Measurements from ENCODE around the gene AGAP1.

Gene AGAP1

GRCh38 chr2:235864733-235865515 lies 371.1 kb downstream of the AGAP1 start:
- no peak for DNase-seq (ENCODE audit: low read depth, low spot score)

DNA sequence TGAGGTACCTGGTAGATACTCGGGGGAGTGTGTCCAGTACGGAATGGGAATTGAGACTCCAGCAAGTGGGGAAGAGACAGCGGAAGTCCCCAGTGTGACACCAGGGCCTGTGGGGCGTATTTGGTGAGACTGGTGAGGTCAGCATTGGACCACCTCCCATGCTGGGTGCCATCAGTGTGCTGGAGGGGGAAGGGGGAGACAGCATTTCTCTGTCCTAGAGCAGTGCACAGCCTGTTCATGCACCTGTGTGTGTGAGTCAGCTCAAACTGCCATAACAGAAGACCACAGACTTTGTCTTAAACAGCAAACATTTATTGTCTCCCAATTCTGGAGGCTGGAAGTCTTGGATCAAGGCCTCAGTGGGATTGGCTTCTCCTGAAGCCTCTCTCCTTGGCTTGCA lies 372.5 kb downstream of the AGAP1 start:
- DNase-seq (ENCODE audit: low read depth, low spot score): no peak

GRCh38 chr2:235868224-235868623 lies 374.4 kb downstream of the AGAP1 start:
- DNase-seq (ENCODE audit: low read depth, low spot score): no peak

DNA sequence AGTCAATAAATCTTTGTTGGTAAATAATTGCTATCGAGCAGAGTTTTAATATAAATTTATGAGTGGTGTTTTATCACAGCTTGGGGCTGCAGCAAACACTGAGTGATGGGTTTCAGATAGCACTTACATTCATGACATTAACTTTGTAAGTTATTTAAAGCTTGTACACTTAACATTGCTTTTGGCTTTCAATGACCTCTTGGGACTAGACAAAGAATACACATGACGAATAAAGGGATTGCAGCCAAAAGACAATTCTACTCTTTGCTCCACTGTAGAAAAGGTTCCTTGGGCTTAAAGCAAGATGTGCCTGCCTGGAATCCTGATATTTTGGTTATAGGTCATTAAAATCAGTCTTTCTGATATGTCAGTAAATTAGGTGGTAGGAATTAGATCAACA lies 374.8 kb downstream of the AGAP1 start:
- DNase-seq (ENCODE audit: low read depth, low spot score): no peak

DNA sequence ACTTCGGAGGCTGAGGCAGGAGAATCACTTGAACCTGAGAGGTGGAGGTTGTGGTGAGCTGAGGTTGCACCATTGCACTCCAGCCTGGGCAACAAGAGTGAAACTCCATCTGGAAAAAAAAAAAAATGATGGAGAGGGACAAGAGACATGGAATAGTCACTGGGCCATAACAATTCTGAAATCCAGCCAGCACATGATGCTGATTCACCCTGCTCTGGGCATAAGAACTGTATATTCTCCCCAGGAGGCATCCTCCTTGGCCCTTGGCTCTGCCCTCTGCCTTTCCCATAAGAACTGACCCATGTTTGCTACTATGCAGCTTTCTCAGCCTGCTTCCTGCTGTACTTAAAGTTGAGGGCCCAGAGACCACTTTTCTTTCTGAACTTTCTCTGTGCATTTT lies 376.7 kb downstream of the AGAP1 start:
- DNase-seq (ENCODE audit: low read depth, low spot score): no peak

DNA sequence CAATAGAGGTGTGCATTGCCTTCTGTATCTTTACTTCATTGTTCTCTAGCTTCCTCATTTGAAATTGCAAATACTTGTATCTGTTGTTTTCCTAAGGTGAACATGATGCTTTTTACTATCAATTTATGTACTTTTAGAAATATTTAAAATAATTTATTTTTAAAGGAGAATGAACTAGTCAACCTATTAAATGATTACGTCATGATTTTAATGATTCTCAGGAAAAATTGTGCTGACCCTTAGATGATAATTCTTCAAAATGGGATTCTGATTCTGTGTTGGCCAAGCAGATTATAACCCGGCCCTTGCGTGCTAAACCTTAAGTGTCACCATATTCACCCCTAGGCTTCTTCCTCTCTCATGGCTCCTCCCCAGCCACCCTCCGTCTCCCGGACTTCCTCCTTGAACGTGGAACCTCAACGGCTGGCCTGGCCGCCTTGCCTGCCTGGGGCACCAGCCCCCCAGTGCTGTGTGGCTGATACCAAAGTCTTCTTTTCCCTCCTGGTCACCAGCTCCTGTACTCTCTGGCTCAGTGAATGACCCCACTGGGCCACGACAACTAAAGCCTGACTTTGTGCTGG lies 382.3 kb downstream of the AGAP1 start:
- no peak for DNase-seq (ENCODE audit: low read depth, low spot score)

DNA sequence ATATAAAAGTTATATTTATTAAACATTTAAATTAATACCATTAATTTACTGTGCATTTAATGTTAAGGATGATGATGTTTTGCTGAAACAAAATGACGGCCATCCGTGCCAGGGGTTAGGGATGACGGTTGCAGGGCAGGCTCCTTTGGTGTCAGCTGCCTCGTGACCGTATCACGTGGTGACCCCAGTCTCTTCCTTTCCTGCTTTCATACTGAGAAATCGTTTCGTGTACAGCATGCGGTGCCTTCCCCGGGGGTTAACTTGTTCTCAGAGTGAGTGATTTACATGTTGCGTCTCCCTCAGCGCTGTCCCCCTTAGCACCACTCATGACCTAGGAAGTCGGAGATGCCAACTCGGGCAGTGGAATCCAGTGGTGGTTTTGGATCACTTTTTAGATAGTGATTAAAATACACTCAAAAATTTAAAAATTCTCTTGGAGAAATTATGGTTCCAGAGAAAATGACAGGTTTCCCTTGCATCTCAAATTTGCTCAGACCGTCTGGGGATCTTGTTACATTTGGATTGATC lies 383.5 kb downstream of the AGAP1 start:
- no peak for DNase-seq (ENCODE audit: low read depth, low spot score)

DNA sequence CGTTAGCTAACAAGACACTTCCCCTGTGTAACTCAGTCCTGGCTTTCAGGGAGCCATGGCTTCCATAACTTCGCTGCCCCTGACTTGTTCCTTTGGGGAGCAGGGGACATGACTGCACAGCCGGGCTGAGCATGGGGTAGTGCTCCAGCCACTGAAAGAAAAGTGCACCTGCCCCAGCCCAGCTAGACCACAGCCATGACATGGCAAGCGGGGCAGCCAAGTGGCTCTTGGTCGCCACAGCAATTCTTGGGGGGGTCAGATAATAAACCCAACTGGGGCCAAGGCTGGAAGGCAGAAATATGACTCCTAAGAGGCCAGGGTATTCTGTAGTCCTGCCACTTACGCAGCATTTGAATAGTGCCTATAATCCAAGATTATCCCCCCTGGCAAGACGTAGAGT lies 385.3 kb downstream of the AGAP1 start:
- DNase-seq (ENCODE audit: low read depth, low spot score): no peak

GRCh38 chr2:235883675-235884074 lies 389.8 kb downstream of the AGAP1 start:
- DNase-seq (ENCODE audit: low read depth, low spot score): no peak

DNA sequence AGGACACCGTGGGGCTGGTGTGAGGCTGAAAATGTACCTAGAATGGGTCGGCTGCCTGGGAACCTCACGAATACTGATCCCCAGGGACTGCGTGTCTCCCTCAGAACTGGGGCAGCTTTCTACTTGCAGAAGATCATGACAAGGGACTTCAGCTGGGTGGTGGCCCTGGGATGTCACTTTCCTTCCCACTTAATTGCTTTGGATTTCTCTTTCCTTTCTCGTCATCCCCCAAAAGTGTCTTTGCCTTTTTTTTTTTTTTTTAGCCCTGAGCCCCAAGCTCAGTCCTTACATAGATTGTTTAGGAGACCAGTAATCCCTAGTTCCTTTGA lies 395.4 kb downstream of the AGAP1 start:
- no peak for DNase-seq (ENCODE audit: low read depth, low spot score)

DNA sequence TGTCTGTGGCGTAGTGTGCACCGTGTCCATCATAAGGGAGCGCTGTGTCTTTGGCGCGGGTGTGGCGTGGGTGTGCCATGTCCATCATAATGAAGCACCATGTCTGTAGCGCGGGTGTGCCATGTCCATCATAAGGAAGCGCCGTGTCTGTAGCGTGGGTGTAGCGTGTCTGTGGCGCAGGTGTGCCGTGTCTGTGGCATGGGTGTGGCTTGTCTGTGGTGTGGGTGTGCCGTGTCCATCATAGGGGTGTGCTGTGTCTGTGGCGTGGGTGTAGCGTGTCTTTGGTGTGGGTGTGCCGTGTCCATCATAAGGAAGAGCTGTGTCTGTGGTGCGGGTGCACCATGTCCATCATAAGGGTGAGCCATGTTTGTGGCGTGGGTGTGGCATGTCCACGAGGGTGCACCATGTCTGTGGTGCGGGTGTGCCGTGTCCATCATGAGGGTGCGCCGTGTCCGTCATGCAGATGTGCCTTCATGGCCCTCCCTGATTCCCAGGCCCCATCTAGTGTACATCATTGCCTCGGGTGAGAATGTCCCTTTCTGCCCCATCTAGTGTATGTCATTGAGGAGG lies 399.4 kb downstream of the AGAP1 start:
- no peak for DNase-seq (ENCODE audit: low read depth, low spot score)

DNA sequence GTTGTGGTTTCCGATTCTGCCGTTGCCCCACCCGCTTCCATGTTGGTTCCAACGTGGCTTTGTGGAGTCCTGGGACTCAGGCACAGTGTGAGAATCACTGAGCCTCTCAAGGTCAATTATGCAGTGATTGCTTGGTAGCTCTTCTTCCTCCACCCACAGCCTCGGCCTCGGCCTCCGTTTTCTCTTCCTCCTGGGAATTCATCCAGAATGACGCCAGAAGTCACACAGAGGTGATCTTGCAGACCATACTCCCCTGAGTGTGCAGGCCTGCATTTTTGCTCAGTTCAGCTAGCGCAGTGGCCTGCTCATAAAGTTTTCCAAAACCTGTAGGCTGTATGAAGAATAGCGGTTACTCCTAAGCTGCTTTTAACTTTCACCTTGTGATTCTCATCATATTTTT lies 401.0 kb downstream of the AGAP1 start:
- DNase-seq (ENCODE audit: low read depth, low spot score): no peak

GRCh38 chr2:235896061-235896460 lies 402.2 kb downstream of the AGAP1 start:
- DNase-seq (ENCODE audit: low read depth, low spot score): no peak

- no peak for DNase-seq (ENCODE audit: low read depth, low spot score)
Observed at GRCh38 chr2:235897992-235898391, 404.1 kb downstream of the AGAP1 start.

DNA sequence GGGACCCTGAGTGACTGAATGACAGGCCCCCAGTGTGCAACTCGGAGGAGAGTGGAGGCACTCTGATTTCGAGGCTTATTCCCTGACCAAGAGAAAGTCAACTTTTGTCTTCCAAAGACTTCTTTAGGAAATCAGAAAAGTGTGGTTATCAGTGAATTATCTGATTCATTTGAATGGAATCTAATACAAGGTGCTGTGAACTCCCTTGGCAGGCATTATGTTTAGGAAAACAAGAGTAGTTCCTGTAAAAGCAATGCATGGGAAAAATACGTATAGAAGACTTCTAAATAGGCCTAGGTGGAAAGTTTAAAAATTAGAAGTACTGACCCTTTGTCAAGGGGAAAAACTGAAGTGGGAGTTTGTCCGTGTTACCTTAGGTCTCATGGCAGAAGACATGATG lies 404.9 kb downstream of the AGAP1 start:
- no peak for DNase-seq (ENCODE audit: low read depth, low spot score)

- DNase-seq (ENCODE audit: low read depth, low spot score): no peak
Observed at GRCh38 chr2:235900631-235901030, 406.8 kb downstream of the AGAP1 start.

DNA sequence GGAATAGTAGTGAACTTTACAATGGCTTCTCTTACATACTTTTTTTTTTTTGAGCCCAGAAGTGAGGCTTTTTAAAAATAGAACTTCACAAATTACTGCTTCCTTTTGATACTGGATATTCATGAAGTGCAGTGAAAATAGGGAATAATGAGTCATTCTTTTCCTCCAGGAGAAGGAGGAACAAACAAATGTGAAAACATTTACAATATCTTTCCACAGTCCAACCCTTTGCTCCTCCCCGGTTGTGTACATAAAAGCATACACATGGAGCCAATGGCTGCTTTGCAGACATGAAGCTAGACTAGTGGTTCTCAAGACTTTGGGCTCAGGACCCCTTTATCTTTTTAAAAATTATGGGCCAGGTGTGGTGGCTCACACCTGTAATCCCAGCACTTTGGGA lies 407.4 kb downstream of the AGAP1 start:
- no peak for DNase-seq (ENCODE audit: low read depth, low spot score)

DNA sequence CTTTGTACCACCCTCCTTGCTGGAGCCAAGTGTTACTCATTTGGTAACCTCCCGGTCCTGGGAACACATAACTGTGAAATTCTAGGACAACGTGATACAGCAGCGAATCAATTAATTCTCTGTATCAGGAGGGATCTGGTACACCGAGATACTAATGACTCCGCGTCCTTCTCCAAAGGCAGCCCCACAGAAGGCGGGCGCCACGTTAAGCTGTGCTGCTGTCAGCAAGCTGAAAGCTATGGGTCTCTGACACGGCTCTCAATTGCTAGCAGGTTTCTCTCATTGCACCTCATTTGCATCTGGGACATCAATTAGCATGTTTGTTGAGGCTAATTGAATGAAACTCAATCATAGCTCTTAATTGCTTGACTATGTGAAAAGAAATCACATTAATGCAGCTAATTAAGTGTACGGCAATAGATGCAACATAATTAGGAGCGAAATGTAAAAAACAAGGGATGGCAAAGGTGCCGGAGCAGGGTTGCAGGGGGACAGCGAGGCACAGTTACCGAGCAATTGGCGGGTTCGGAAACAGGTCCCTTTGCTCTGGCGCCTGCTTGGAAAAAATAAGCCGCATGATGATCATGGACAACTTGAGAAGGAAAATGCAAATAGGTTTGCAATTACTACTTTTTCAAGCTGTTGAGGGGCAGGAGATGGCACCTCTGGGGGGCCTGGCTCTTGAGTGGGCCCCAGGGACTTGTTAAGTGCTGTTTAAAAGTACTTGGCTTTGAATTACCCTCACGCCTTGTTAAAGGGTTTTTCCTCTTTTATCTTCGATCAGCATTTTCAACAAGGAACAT lies 410.1 kb downstream of the AGAP1 start:
- DNase-seq (ENCODE audit: low read depth, low spot score): no peak

GRCh38 chr2:235904585-235904931 lies 410.7 kb downstream of the AGAP1 start:
- DNase-seq (ENCODE audit: low read depth, low spot score): no peak

- no peak for DNase-seq (ENCODE audit: low read depth, low spot score)
Observed at GRCh38 chr2:235908826-235909225, 415.0 kb downstream of the AGAP1 start.

DNA sequence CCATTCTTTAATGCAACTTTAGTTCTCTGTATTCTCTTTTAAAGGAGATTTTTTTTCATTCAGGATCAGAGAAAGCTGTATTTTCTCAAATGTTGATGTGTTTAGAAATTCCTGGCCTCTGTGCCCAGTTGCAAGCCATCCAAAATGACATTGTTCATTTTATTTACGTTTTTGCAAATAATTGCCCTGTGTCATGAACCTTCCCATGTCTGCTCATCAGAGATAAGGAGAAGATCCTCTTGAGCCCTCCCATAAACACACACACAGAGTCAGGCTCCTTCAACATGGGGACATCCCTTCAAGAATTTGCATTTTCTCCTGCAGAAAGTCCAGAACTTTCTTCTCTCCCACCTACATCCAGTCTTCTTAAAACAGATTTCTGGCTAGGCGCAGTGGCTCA lies 415.5 kb downstream of the AGAP1 start:
- DNase-seq (ENCODE audit: low read depth, low spot score): no peak

- DNase-seq (ENCODE audit: low read depth, low spot score): no peak
Observed at GRCh38 chr2:235910067-235910466, 416.2 kb downstream of the AGAP1 start.
